Mucosa of gallbladder (tissue), 1 donor: ENCODE data around the gene OR11A1. TPM values are rescaled to one million over a fixed set of nuclear protein-coding genes. Genes with fewer than 3 reads are reported as not detected.

Source experiments
- DNase-seq: peaks from one replicate; pipeline ENCODE4 v3.0.0-alpha.2; 2020; ENCODE audit warnings: low spot score
- total RNA-seq: library from RNA; stranded (reverse); gene quantifications from one replicate; pipeline ENCODE4 v1.2.1, GENCODE V29; 2021
- donor health status: DM: no; HTN: no; CAD: no.

Gene OR11A1
- total RNA-seq, 1 donor from 2014 or later: not detected

GRCh38 chr6:29388533-29388932 is 68.3 kb downstream of the OR11A1 start:
- no peak for DNase-seq

GRCh38 chr6:29376003-29376402 is 80.9 kb downstream of the OR11A1 start:
- DNase-seq: no peak

Other genes starting within 250 kb of the OR11A1 start
- 0.20 TPM for gene OR14J1, start 155.4 kb downstream of the OR11A1 start, total RNA-seq
- not detected for gene OR5V1, start 88.2 kb downstream of the OR11A1 start, total RNA-seq
- gene OR12D3, start 81.8 kb downstream of the OR11A1 start, total RNA-seq: not detected
- gene OR12D2, start 61.4 kb downstream of the OR11A1 start, total RNA-seq: not detected
- gene OR12D1, start 42.1 kb downstream of the OR11A1 start, total RNA-seq: not detected
- not detected for gene OR10C1, start 17.8 kb downstream of the OR11A1 start, total RNA-seq
- not detected for gene OR2H1, start 84 bp upstream of the OR11A1 start, total RNA-seq
- gene MAS1L, start 30.9 kb upstream of the OR11A1 start, total RNA-seq: 0.26 TPM
- not detected for gene UBD, start 102.7 kb upstream of the OR11A1 start, total RNA-seq
- not detected for gene OR2H2, start 128.1 kb upstream of the OR11A1 start, total RNA-seq
- gene GABBR1, start 176.1 kb upstream of the OR11A1 start, total RNA-seq: 52.4 TPM
- gene MOG, start 200.0 kb upstream of the OR11A1 start, total RNA-seq: not detected
- gene ZFP57, start 224.1 kb upstream of the OR11A1 start, total RNA-seq: 0.12 TPM